NAMALWA (cell line): Measurements from ENCODE around the gene AUH.
"Not testable (repeated sequence)": the region's sequence is repeated elsewhere in the genome, so short reads cannot be mapped to it uniquely, and the experiment has no call there.

ENCODE experiments used
- DNase-seq: peaks from one replicate; pipeline ENCODE4 v3.0.0-alpha.2; 2015; ENCODE audit warnings: low spot score

AUH gene

GRCh38 chr9:91208837-91209236 lies 152.9 kb downstream of the AUH start:
- no peak for DNase-seq

- no peak for DNase-seq
Observed at GRCh38 chr9:91208419-91208745, 153.3 kb downstream of the AUH start.

- DNase-seq, result peak; percentile 75
Observed at GRCh38 chr9:91207729-91208418, 153.8 kb downstream of the AUH start.

- DNase-seq, result peak; percentile 5
Observed at GRCh38 chr9:91207397-91207728, 154.4 kb downstream of the AUH start.

GRCh38 chr9:91206806-91207205 lies 154.9 kb downstream of the AUH start:
- no peak for DNase-seq

GRCh38 chr9:91202736-91203283 lies 158.9 kb downstream of the AUH start:
- no peak for DNase-seq

- DNase-seq, result no peak
Observed at GRCh38 chr9:91200692-91201336, 160.9 kb downstream of the AUH start.

- DNase-seq, result no peak
Observed at GRCh38 chr9:91199739-91200497, 161.8 kb downstream of the AUH start.

GRCh38 chr9:91198881-91199280 lies 162.8 kb downstream of the AUH start:
- DNase-seq, result not testable (repeated sequence)

- DNase-seq, result no peak
Observed at GRCh38 chr9:91198405-91198804, 163.3 kb downstream of the AUH start.

- DNase-seq, result no peak
Observed at GRCh38 chr9:91197232-91198181, 164.2 kb downstream of the AUH start.

GRCh38 chr9:91196103-91196950 lies 165.4 kb downstream of the AUH start:
- no peak for DNase-seq

- DNase-seq, result no peak
Observed at GRCh38 chr9:91195372-91196012, 166.2 kb downstream of the AUH start.

- peak; percentile 54 for DNase-seq
Observed at GRCh38 chr9:91193658-91194391, 167.9 kb downstream of the AUH start.

- DNase-seq, result peak; percentile 53
Observed at GRCh38 chr9:91193087-91193657, 168.5 kb downstream of the AUH start.

- peak; percentile 28 for DNase-seq
Observed at GRCh38 chr9:91192381-91193086, 169.2 kb downstream of the AUH start.

GRCh38 chr9:91191411-91192380 lies 170.0 kb downstream of the AUH start:
- peak; percentile 30 for DNase-seq

GRCh38 chr9:91190062-91190461 lies 171.7 kb downstream of the AUH start:
- no peak for DNase-seq
